CD4-positive, alpha-beta T cell treated with Interleukin-2 at 100 ng/mL for 4 hours (primary cell): ENCODE data around the gene ARFIP1.
"Not testable (repeated sequence)": the region's sequence is repeated elsewhere in the genome, so short reads cannot be mapped to it uniquely, and the experiment has no call there.

Experiments
- DNase-seq: peaks from one replicate; pipeline ENCODE4 v3.0.0-alpha.2; 2020; ENCODE audit warnings: low spot score

ARFIP1 gene

DNA sequence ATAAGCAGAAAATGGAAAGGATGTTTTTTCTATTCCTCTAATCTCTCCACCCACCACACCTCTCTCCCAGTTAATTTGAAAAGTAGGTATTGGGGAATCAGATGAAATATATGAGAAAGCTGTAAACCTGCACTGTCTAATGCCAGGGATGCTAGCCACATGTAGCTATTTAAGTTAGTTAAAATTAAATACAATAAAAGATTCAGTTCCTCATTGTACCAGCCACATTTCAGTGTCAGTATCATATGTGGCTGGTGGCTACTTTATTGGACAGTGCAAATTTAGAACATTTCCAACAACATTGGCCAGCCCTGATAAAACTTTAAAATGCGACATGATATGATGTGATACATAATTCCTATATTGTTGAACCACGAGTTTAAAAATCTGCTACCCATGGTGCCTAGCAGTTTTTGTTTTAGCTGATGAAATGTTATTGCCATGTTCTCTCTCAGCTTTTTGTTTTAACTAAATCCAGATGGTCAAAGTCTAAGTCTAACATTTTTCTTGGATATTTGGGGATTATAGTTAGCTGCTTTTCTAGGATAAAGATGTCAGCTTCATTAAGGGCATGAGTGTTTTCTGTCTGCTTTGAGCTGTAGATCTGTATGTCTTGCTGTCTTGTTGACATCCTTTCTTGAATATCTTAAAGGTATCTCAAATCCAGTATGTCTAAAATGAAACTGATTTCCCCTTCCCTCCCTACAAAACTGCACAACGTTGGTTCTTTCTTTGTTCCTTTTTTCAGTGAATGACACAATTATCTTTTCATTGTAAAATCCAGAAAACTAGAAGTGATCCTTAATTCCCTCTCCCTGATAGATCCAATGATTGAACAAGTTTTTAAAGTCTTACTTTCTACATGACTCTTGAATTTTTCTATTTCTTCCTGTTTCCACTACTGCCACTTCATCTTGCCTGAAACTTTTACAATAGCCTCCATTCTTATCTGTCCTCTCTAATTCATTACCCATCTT lies 6.2 kb downstream of the ARFIP1 start:
- no peak for DNase-seq

DNA sequence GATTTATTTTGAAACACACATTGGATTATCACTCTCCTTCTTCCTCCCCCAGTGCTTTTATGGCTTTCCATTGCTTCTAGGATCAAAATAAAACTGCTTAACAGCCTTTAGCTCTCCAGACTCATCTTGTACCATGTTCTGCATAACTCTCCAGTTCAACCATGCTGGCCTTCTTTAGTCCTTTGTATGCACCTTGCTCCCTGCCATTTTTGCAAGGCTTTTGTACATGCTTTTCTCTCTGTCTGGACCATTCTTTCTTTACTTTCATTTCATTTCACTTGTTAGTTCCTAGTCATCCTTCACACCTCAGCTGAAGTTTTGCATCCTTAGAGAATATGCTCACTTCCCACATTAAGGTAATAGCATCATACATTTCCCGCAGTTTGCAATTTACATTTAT lies 6.9 kb downstream of the ARFIP1 start:
- DNase-seq: no peak

DNA sequence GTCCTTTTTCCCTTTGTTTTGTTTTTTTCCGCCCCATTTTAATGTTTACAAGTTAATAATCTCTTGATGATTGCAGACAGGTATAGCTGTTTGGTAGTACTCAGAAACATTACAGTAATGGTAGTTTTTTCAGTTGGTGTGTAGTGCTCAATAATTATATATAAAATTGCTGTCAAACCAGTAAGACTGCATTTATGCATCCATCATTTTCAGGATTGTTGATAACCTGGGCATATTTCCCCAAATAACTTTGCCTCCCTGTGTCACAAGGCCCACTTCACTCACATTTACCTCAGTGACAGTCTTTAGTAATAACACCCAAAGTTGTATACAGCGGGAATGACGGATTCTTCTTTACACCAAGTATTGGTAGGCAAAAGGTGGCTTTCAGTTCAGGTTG lies 16.1 kb downstream of the ARFIP1 start:
- no peak for DNase-seq

DNA sequence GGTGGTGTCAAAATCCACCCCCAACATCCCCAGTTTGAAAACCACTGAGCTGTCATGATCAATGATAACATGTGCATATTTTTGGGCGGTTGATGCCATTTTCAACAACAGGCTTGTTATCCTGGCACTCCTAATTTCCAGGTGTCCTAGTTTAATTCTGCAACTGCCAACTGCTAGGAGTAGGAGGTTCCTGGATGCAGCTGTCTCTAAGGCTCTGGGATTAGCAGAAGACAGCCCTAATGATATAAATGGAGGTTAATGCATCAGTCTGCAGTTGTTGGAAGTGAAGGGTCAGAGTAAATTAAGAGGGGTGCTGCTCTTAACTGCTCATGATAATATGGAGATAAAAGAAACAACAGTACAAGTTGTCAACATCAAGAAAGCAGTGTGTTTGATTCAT lies 23.8 kb downstream of the ARFIP1 start:
- DNase-seq: no peak

DNA sequence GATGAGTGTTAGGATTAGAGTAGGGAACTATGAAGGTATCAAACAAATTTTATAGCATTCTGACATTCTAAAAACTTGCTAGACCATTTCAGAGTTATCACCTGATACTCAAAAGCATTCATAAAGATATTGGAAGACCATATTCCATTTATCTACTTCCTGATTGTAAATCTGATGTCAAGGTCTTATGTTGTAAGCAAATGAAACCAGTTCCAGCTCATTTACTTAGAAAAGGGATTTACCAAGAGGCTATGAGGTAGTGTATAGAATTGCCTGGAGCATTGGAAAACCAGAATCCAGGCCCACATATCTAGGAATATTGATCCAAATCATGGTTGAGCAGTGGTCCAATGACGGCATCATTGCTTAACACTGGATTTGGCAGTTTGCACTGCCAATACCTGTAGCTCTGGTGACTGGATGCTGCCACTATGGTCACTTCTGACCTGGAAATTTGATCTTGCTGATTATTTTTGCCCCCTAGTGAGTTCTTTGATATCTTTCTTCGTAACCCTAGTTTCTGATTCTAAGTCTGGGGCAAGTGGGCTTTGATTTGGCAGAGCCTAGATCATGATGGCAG lies 25.4 kb downstream of the ARFIP1 start:
- no peak for DNase-seq

DNA sequence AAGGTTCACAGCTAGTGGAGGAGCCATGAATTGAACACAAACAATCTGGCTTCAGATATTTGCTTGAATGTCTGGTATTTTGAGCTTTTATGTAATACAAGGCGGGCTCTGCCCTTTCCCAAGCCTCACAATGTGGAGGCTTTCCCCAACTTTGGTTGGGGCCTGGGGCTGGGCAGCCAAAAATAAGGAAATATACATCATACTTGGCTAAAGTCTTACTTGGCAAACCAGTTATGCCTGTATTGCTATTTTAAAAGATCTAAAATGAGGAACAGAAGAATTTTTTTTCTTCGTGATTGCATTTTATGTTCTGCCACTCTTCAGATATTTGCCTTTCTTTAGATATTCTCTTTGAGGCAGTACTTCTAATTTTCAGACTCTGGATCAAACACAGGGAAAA lies 26.1 kb downstream of the ARFIP1 start:
- DNase-seq: no peak

DNA sequence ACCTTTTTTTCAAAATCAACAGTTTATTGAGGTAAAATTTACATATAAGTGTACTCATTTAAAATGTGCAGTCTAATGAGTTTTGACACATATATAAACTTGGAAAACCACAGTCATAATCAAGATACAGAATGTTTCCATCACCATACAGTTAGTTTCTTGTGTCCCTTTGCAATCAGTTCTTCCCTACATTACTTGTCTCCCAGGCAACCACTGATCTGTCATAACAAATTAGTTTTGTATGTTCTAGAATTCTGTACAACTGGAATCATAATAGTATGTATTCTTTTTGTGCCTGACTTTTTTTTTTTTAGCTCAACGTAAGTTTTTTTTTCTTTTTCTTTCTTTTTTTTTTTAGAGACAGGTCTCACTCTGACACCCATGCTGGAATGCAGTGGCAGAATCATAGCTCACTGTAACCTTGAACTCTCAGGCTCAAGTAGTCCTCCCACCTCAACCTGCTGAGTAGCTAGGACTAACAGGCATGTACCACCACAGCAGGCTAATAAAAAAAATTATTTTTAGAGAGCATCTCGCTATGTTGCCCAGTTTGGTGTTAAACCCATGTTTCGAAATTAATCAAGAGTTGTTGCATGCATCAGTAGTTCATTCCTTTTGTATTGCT lies 26.9 kb downstream of the ARFIP1 start:
- DNase-seq: no peak

DNA sequence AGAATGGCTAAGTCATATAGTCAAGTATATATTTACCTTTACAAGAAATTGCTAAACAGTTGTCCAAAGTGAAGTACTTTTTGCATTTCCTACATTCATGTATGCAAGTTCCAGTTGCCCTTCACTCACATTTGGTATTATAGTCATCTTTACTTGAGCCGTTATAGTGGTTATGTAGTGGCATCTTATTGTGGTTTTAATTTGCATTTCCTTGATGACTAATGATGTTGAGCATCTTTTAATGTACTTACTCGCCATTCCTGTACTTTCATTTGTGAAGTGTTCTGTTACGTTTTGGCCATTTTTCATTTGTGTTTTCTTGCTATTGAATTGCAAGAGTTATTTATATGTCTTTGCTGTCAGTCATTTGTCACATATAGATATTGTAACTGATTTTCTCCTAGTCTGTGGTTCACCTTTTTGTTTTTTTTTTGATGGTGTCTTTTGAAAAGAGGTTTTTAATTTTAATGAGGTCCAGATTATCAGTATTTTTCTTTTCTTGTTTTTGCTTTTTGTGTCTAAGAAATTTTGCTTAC lies 27.6 kb downstream of the ARFIP1 start:
- peak; percentile 28 for DNase-seq

DNA sequence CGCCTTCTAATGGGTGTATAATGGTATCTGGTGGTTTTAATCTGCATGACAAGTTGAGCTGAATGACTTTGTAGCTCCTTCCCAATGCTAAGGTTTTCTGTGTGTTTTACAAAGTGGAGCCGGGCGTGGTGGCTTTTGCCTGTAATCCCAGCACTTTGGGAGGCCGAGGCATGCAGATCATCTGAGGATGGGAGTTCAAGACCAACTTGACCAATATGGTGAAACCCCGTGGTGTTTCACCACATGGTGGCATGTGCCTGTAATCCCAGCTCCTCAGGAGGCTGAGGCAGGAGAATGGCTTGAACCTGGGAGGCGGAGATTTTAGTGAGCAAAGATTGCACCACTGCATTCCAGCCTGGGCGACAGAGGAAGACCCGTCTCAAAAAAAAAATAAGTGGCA lies 28.9 kb downstream of the ARFIP1 start:
- no peak for DNase-seq

DNA sequence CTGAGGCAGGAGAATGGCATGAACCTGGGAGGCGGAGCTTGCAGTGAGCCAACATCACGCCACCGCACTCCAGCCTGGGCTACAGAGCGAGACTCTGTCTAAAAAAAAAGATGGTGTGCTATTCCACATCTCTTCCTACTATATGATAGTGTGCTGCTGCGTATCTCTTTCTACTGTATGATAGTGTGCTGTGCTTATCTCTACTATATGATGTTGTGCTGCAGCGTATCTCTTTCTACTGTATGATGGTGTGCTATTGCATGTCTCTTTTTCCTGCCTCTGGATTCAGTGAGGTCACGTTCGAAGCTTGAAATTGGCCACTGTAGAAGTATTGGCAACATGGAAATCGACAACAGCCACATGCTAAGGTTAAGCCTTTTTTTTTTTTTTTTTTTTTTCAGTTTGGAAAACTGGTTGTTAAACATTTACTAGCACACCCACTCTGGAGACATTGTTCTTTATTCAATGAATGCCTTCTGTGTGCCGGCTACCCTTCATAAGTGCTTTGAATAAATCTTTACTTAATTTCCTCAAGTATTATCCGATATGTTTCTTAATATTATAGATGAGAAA lies 31.0 kb downstream of the ARFIP1 start:
- DNase-seq: no peak

DNA sequence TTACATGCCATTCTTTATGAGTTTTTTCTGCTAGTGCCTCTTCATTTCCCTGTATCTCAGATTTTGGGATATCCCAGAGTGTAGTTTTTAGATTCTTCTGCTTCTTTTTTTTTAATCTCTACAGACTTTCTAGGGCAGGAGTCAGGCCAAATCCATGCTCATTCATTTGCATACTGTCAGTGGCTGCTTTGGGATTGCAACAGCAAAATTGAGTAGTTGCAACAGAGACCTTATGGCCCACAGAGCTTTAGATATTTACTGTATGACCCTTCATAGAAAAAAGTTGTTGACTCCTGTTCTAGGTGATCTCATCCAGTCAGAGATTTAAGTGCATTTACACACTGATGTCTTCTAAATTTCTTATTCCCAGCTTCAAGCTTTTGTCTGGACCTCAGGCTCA lies 35.3 kb downstream of the ARFIP1 start:
- DNase-seq: no peak

DNA sequence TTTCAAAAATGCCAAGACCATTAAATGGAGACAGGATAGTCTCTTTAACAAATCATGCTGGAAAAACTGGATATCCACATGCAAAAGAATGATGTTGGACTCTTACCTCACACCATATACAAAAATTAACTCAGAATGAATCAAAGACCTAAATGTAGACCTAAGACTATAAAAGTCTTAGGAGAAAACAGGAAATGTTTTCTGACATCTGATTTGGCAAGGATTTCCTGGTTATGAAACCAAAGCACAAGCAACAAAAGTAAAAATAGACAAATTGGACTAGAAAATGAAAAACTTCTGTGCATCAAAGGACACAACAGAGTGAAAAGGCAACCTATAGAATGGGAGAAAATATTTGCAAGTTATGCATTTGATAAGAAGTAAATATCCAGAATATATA lies 37.6 kb downstream of the ARFIP1 start:
- no peak for DNase-seq

DNA sequence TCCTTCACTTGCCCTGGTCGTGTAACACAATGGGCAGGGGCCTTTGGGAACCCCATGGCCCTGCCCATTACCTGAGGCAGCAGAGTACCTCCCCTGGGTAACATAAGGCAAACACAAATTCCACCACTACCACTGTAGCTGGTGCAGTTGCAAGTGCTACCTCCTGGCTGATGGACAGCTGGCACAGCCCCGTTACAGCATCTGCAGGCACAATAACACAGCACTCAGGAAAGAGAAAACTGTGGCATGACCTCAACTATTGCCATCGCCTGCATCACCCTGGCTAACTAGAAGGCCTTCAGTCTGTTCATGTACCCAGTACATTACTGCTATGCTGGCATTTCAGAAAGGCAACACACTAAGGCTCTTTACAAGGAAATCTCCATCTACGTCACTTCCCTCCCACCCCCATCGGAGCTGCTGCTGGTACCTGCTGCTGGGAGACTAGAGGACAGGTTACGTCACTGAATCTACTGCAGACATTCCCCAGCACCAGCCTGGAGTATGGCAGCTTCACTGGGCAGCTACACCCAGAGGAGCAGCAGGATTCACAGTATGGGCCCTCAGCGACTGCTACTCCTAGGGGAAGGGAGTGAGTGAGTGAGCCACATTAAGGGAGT lies 39.4 kb downstream of the ARFIP1 start:
- DNase-seq: no peak

DNA sequence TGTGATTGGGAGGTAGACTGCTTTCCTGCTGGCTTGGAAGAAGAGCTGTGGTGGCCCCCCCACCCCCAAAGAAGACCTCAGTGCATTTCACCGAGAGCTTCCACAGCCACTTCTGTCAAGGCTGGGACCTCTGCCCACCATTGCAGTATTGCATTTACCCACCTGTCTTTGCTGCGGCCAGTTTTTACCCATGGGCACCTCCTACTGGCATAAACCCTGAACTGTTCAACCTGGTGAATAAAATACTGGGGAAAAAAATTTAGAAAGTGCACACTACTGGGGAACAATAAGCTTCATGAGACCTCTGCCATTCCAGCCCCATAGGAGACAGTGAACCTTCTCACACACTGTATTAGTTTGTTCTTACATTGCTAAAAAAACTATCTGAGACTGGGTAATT lies 40.3 kb downstream of the ARFIP1 start:
- DNase-seq: no peak

DNA sequence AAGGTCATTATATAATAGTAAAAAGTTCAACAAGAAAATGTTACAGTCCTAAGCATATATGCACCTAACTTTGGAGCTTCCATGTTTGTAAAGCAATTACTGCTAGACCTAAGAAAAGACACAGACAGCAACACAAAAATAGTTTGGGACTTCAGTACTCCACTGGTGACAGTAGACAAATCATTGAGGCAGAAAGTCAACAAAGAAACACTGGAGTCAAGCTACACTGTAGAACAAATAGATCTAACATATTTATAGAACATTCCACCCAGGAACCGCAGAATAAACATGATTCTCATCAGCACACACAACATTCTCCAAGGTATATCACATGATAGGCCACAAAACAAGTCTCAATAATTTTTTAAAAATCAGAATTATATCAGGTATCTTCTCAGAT lies 42.6 kb downstream of the ARFIP1 start:
- no peak for DNase-seq

DNA sequence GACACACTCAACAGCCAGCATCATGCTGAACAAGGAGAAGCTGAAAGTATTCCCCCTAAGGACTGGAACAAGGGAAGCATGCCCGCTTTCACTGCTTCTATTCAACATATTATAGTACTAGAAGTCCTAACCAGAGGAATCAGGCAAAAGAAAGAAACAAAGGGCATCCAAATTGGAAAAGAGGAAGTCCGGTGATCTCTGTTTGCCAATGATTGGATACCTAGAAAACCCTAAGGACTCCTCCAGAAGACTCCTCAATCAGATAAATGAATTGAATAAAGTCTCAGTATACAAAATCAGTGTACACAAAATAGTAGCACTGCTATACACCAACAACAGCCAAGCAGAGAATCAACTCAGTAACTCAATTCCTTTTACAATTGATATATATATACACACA lies 44.8 kb downstream of the ARFIP1 start:
- DNase-seq: no peak

DNA sequence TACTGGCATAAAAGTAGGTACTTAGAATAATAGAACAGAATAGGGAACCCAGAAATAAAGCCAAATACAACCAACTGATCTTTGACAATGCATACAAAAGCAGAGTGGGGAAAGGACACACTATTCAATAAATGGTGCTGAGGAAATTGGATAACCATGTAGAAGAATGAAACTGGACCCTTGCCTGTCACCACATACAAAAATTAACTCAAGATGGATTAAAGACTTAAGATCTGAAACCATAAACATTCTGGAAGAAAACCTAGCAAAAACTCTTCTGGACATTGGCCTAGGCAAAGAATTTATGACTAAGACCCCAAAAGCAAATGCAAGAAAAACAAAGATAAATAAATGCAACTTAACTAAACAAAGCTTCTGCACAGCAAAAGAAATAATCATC lies 45.6 kb downstream of the ARFIP1 start:
- no peak for DNase-seq

DNA sequence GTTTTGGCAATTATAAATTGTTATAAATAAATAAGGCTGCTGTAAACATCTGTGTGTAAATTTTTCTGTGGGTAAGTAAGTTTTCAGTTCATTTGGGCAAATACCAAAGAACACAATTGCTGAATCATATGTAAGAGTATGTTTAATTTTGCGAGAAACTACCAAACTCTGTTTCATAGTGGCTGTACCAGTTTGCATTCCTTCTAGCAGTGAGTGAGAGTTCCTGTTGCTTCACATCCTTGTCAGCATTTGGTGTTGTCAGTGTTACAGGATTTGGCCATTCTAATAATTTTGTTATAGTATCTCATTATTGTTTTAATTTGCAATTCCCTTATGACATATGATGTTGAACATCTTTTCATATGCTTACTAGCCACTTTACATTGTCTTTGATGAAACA lies 48.4 kb downstream of the ARFIP1 start:
- DNase-seq: no peak

DNA sequence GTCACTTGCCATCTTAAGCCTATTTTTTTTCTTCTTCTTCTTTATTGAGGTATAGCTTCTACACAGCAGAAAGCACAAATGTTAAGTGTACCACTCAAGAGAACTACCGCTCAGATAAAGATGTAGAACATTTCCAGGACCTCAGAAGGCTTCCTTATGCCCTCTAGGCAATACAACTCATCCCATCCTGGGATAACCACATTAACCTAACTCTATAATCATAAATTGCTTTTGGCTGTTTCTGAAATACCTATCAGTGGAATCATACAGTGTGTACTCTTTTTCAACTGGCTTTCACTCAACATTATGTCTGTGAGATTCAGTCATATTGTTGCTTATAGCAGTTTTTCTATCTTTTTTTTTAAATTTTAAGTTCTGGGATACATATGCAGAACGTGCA lies 51.7 kb downstream of the ARFIP1 start:
- DNase-seq: no peak

DNA sequence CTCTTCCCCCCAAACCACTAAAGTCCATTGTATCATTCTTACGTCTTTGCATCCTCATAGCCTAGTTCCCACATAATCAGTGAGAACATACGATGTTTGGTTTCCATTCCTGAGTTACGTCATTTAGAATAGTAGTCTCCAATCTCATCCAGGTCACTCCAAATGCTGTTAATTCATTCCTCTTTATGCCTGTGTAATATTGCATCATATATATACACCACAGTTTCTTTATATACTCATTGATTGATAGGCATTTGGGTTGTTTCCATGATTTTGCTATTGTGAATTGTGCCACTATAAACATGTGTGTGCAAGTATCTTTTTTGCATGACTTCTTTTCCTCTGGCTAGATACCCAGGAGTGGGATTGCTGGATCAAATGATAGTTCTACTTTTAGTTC lies 57.2 kb downstream of the ARFIP1 start:
- no peak for DNase-seq

DNA sequence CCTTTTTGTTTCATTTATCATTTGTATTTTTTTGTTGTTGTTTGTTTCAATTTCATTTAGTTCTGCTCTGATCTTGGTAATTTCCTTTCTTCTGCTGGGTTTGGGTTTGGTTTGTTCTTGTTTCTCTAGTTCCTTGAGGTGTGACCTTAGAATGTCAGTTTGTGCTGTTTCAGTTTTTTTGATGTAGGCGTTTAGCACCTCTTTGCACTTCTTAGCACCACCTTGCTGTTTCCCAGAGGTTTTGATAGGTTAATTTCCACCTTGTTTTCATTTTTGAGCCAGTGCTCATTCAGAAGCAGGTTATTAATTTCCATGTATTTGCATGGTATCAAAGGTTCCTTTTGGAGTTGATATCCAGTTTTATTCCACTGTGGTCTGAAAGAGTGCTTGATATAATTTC lies 60.0 kb downstream of the ARFIP1 start:
- DNase-seq: not testable (repeated sequence)

DNA sequence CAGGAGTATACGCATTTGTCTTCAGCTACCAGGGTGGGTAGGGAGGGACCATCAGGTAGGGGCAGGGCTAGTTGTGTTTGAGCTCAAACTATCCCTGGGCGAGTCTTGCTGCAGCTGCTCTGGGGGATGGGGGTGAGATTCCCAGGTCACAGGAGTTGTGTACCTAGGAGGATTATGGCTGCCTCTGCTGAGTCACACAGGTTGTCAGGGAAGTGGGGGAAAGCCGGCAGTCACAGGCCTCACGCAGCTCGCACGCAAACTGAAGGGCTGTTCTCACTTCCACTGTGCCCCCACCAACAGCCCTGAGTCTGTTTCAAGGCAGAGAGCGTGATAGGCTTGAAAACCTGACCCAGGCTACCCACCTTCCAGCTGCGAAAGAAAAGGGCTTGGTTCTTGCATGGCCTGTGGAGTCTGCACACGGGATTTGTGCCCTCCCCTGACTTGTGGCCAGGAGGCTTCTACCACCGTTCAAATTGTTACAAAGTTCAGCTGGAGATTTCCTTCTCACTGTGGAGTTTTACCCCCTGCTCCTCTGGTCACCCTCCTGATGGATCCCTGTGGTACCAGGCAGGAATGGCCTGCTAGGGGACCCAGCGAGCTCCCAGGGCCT lies 63.8 kb downstream of the ARFIP1 start:
- no peak for DNase-seq
